GM10847 (cell line): ENCODE measurements around the gene EYA2.

Source experiments
- POLR2A ChIP-seq: IDR thresholded peaks from 2 replicates; pipeline ENCODE4 v1.6.1; 2011; ENCODE audit not compliant: insufficient read length; ENCODE audit errors: extremely low read depth

EYA2 gene

DNA sequence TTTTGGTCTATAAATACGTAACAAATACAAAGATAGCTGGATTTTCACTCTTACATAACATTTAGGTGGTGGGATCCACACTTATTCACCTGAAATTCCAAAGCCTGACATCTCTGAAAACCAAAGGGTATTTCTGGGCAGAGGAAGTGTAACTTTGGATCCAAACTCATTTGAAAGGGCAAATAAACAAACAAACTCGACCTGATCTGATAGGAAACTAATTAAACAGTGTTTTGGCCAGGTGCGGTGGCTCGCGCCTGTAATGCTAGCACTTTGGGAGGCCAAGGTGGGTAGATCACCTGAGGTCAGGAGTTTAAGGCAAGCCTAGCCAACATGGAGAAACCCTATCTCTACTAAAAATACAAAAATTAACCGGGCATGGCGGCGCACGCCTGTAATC lies 332.9 kb downstream of the EYA2 start:
- TF ChIP-seq POLR2A = no peak

DNA sequence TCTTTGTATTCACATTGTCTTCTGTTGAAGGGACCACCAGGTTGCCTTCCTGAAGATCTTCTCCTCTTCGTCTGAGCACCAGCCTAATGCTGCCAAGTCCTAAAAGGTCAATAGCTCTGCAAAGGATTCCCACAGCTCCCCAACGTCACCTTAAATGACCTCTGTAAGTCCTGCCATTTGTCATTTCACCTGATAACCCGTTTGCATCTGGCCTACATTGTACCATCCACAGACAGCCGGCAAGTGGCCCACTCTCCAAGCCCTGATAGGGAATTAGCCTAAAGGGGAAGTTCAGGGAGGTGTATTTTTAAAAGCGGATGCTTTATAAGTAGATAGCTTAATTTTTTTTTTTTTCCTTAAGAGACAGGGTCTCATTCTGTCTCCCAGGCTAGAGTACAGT lies 334.0 kb downstream of the EYA2 start:
- no peak for TF ChIP-seq POLR2A

DNA sequence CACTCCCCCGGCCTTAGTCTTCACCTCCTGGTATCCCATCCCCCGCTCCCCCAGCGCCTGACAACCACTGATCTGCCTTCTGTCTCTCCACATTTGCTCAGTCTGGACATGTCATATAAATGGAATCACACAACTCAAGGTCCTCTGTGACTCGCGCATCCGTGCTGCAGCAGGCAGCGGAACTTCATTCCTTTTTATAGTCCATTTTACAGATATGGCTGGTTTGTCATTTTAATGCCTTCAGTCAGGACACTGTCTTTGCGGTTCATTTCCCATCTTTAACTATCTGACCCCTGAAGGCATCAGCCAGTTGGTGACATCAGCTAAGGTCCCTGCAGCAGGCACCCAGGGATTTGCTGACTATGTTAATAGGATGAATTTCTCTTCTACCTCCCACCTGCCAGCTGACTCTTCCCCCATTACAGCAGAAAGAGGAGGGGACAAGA lies 336.2 kb downstream of the EYA2 start:
- no peak for TF ChIP-seq POLR2A

DNA sequence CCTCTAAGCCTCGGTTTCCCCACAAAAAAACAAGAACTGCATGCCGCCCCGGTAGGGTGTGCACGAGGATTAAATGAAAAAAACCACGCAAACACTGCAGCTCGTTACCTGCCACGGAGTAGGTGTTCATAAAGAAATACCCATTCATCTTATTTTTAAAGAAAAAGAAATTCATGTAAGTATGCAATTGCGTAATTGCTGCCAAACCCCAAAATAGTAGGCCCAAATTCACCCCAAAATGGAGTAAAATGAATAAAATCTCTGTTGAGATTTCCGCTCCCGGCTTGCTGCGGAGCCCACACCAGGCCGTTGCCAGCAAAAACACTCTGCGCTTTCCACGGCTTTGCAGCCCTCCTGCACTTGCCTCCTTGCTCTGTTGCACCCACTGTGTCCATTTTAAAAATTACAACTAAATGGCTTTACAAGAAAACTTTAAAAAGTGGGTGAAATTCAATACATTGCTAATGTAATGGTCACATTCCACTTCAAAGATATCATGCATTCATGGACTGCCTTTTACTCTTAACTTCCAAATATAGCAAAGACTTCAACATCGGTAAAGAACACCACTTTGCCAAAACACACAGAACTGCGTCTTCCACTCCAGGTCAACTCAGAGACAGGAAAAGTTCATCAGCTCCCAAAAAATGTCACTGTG lies 336.9 kb downstream of the EYA2 start:
- no peak for TF ChIP-seq POLR2A

DNA sequence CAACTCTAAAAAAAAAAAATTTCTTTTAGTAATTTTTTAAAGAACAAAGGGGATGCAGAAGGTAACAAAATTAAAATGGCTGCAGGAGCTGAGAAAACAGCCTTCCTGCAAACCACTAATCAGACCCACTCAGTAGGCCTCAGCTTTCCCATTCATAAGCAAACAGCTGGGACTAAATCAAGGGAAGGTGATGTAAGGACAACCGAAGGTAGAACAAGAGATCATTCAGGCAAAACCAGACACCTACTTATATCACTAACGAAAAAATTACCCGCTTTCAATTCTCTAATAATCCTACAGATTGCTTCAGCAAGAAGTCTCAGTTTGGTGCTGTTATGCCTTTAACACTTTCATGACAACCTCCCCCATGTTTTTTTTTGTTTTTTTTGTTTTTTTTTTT lies 337.9 kb downstream of the EYA2 start:
- TF ChIP-seq POLR2A = no peak

DNA sequence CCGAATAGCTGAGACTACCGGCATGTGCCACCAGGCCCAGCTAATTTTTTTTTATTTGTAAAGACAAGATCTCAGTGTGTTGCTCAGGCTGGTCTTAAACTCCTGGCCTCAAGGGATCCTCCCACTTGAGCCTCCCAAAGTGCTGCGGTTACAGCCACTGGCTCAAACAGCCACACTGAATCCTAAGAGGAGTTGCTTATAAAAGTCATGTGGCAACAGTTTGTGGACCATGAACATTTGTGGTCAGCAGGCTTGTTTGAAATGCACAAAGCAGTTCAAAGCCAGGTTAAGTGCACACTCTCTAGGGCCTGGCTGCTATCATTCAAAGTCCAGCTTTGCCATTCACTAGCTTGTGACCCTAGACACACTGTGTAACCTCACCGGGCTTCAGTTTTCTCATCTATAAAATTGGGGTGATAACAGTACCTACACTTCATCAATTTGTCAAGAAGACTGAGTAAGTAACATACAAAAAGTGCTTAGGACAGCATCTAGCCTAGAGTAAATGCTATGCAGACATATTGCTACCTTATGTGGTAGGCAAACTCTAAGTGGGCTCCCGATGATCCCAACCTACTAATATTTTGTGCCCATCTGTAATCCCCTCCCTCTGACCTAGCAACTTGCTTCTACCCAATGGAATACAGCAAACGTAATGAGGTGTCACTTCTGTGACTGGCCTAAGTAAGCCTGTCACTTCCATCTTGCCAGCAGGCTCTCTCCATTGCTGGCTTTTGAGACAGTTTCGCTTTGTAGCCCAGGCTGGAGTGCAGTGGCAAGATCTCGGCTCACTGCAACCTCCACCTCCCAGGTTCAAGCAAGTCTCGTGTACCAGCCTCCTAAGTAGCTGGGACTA lies 338.9 kb downstream of the EYA2 start:
- TF ChIP-seq POLR2A = no peak

DNA sequence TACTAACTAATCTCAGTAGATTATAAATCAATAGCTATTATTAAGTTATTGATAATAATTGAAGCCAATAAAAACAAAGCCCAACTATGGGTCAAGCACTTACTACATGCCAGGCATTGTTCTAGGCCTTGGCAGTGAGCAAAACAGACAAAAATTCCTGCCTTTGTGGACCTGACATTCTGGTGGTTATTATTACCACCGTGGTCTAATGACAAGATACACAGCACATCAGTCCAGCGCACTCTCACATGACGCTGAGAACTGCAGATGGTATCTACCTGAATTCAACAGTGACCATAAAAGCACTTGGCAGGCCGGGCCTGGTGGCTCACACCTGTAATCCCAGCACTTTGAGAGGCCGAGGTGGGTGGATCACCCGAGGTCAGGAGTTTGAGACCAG lies 340.5 kb downstream of the EYA2 start:
- TF ChIP-seq POLR2A = no peak

DNA sequence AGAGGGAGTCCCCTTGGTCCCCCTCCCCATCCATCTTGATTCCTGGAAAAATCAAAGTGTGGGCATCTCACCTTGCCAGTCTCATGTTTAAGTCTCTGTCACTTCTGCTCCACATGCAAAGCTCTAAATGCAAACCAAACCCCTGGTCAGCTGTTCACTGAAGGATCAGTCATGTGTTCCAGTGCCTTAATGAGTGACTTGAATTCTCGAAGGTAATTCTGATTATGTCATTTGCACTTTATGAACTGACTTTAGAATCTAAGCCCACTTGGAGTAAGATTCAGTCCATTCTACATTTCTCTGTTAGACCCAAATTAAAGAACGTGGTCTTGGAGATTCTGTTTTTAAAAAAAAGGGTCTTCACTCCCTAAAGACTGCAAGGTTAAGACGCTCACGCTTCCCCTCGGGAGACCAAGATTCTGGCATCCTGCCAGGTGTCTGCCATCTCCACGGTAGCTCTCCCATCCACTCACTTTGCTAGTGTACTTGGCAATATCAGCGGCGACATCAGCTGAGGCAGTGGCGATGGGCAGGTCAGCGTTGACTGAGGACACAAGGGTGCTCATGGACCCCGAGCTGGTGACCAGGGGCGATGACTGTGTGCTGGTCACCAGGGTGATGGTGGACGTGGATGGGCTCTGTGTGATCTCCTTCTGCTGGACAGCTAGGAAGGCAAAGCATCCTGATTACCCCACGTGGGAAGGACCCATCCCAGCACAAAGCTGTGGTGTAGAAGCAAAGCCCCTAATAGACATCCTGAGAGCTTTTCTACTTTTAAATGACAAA lies 341.4 kb downstream of the EYA2 start:
- TF ChIP-seq POLR2A = no peak

DNA sequence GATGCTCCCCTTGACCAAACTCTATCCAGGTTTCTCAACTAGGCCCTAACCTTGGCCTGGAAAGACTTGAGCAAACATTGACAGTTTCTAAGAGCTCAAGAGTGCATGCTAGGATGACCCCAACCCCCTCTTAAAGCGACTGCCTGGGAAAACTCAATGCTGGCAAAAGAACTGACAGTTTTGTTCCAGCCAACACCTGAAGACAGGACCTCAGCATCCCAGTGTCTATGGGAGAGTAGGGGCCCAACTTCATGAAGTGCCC lies 341.9 kb downstream of the EYA2 start:
- no peak for TF ChIP-seq POLR2A

DNA sequence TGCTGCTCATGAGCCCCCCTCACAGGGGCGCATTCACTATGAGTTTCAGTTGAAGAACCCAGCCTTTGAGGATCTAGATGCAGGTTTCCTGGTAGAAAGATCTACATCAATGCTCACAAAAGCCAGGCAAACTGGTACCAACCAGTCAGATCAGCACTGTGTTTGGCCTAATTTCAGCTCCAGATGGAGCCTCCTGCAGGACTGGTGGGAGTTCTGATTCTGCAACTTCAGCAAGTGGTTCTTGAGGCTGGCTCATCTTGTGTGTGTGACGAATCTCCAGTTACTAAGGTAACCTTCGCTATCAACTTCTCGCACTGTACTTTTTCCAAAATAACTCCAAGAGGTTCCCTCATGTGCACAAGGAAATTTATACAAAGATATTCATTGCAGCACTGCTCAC lies 343.1 kb downstream of the EYA2 start:
- no peak for TF ChIP-seq POLR2A
